ENCODE results near the gene C1orf56. TPM values are rescaled to one million over a fixed set of nuclear protein-coding genes. Genes with fewer than 3 reads are reported as not detected.

C1orf56 gene
- 2.8 and 3.5 TPM in 2 replicates for total RNA-seq
- polyA plus RNA-seq = 1.4 and 1.5 TPM in 2 replicates
- 2.5 and 3.5 TPM in 2 replicates for polyA plus RNA-seq (2012)
- 1.5 and 13.8 TPM in 2 replicates for polyA minus RNA-seq (ENCODE audit: low replicate concordance)

- Histone ChIP-seq H3K4me1 (ENCODE audit: control insufficient read depth, extremely low read depth, insufficient read depth, low read length) (peaks cover 2% of the 10 kb centered on the region), H3K9ac (ENCODE audit: insufficient read depth, low read length) (peak within 1 kb of the TSS; percentile 78), H3K27ac (ENCODE audit: insufficient read depth, low read length) (peak within 1 kb of the TSS; percentile 75), H4K20me1 (ENCODE audit: control insufficient read depth, extremely low read depth, insufficient read depth, low read length) (no peaks in the 10 kb centered on the region), H3K9me3 (ENCODE audit: control insufficient read depth, insufficient read depth, low read depth, low read length) (no peaks in the 10 kb centered on the region), H3K36me3 (ENCODE audit: control insufficient read depth, insufficient read depth, low read length) (peaks cover 3% of the 10 kb centered on the region), H3K4me2 (ENCODE audit: extremely low read depth, insufficient read depth, low read length) (peak within 1 kb of the TSS; percentile 98), H3K27me3 (ENCODE audit: control insufficient read depth, insufficient read depth, low read length) (no peaks in the 10 kb centered on the region), H3K79me2 (ENCODE audit: control insufficient read depth, insufficient read depth, low read length) (peaks cover 4% of the 10 kb centered on the region), H3K4me3 (replicated peaks in 1 of 4; ENCODE audit: control extremely low read depth in 1 of 4, insufficient read depth in 1 of 4, low read depth in 3 of 4, low read length in 4 of 4) (peak within 1 kb of the TSS; percentile 53 to 81 (median 72)), H2AFZ (ENCODE audit: low read length) (peak within 1 kb of the TSS; percentile 75)
- TF ChIP-seq EZH2 (IDR thresholded peaks at IDR 0.05; ENCODE audit: low read length, missing control alignments) (no peak), CTCF (conservative IDR thresholded peaks at IDR 0.05 in 1 of 2, IDR thresholded peaks at IDR 0.05 in 1 of 2; ENCODE audit: low read depth in 1 of 2, low read length in 2 of 2) (no peak)
- DNase-seq (ENCODE audit: low read depth in 2 of 2) = peak; percentile 66 to 73
Measured at GRCh38 chr1:151047591-151047924, at the start of gene C1orf56. Gene C1orf56 (plus strand): TSS chr1:151047751. CDS start chr1:151047848, 97 bp downstream.

GRCh38 chr1:150997949-150998348, 49.6 kb upstream of the C1orf56 start:
- Histone ChIP-seq H3K9ac (ENCODE audit: insufficient read depth, low read length) (no peak overlapping the region), H3K4me1 (ENCODE audit: control insufficient read depth, extremely low read depth, insufficient read depth, low read length) (no peaks in the 10 kb centered on the region), H3K79me2 (ENCODE audit: control insufficient read depth, insufficient read depth, low read length) (no peaks in the 10 kb centered on the region), H3K27me3 (ENCODE audit: control insufficient read depth, insufficient read depth, low read length) (no peaks in the 10 kb centered on the region), H3K36me3 (ENCODE audit: control insufficient read depth, insufficient read depth, low read length) (peaks cover 5% of the 10 kb centered on the region), H3K4me3 (replicated peaks in 1 of 4; ENCODE audit: control extremely low read depth in 1 of 4, insufficient read depth in 1 of 4, low read depth in 3 of 4, low read length in 4 of 4) (no peak overlapping the region), H2AFZ (ENCODE audit: low read length) (no peak overlapping the region), H3K9me3 (ENCODE audit: control insufficient read depth, insufficient read depth, low read depth, low read length) (no peaks in the 10 kb centered on the region), H3K27ac (ENCODE audit: insufficient read depth, low read length) (no peak overlapping the region), H3K4me2 (ENCODE audit: extremely low read depth, insufficient read depth, low read length) (no peak overlapping the region), H4K20me1 (ENCODE audit: control insufficient read depth, extremely low read depth, insufficient read depth, low read length) (no peaks in the 10 kb centered on the region)
- no peak for TF ChIP-seq CTCF (conservative IDR thresholded peaks at IDR 0.05 in 1 of 2, IDR thresholded peaks at IDR 0.05 in 1 of 2; ENCODE audit: low read depth in 1 of 2, low read length in 2 of 2)
- TF ChIP-seq EZH2 (IDR thresholded peaks at IDR 0.05; ENCODE audit: low read length, missing control alignments) = no peak
- DNase-seq (ENCODE audit: low read depth in 2 of 2) = no peak

- DNase-seq (ENCODE audit: low read depth in 2 of 2) = peak; percentile 59 to 93
- H3K9ac ChIP-seq (ENCODE audit: insufficient read depth, low read length) = no peak overlapping the region
- H3K4me2 ChIP-seq (ENCODE audit: extremely low read depth, insufficient read depth, low read length) = no peak overlapping the region
Measured at GRCh38 chr1:150999051-150999674, 48.4 kb upstream of the C1orf56 start.

More at GRCh38 chr1:150999051-150999674, 48.4 kb upstream of the C1orf56 start:
- Histone ChIP-seq H3K9me3 (ENCODE audit: control insufficient read depth, insufficient read depth, low read depth, low read length) (no peaks in the 10 kb centered on the region), H3K27me3 (ENCODE audit: control insufficient read depth, insufficient read depth, low read length) (no peaks in the 10 kb centered on the region), H3K4me3 (replicated peaks in 1 of 4; ENCODE audit: control extremely low read depth in 1 of 4, insufficient read depth in 1 of 4, low read depth in 3 of 4, low read length in 4 of 4) (no peak overlapping the region), H3K79me2 (ENCODE audit: control insufficient read depth, insufficient read depth, low read length) (no peaks in the 10 kb centered on the region), H2AFZ (ENCODE audit: low read length) (no peak overlapping the region), H3K27ac (ENCODE audit: insufficient read depth, low read length) (no peak overlapping the region), H3K36me3 (ENCODE audit: control insufficient read depth, insufficient read depth, low read length) (peaks cover 5% of the 10 kb centered on the region), H4K20me1 (ENCODE audit: control insufficient read depth, extremely low read depth, insufficient read depth, low read length) (no peaks in the 10 kb centered on the region), H3K4me1 (ENCODE audit: control insufficient read depth, extremely low read depth, insufficient read depth, low read length) (no peaks in the 10 kb centered on the region)
- TF ChIP-seq CTCF (conservative IDR thresholded peaks at IDR 0.05 in 1 of 2, IDR thresholded peaks at IDR 0.05 in 1 of 2; ENCODE audit: low read depth in 1 of 2, low read length in 2 of 2) (no peak), EZH2 (IDR thresholded peaks at IDR 0.05; ENCODE audit: low read length, missing control alignments) (no peak)

Data from fibroblast of lung (primary cell).